ENCODE measurements around the gene LAX1. TPM values are rescaled to one million over a fixed set of nuclear protein-coding genes. Genes with fewer than 3 reads are reported as not detected.
A peak's percentile ranks its signal among the peaks of the same experiment; 100 is the strongest.
"Not testable (repeated sequence)": the region's sequence is repeated elsewhere in the genome, so short reads cannot be mapped to it uniquely, and the experiment has no call there.

Gene LAX1
- total and polyA plus RNA-seq, 4 experiments from 2014 or later = 5.5 to 41.2 (median 38.1) TPM

- Histone ChIP-seq H3K4me3 (ENCODE audit: low read length in 2 of 2) (no peak overlapping the region), H3K4me1 (ENCODE audit: insufficient read depth, low read length) (peaks cover 15% of the 10 kb centered on the region), H3K27ac (ENCODE audit: low read depth, low read length) (no peak overlapping the region), H3K9me3 (ENCODE audit: control insufficient read depth in 1 of 2, low read length in 2 of 2) (no peaks in the 10 kb centered on the region), H3K36me3 (ENCODE audit: insufficient read depth, low read length) (peaks cover 29% of the 10 kb centered on the region), H3K27me3 (ENCODE audit: insufficient read depth, low read length) (no peaks in the 10 kb centered on the region)
- peaks cover 0 to 3% (median 0%) of the 10 kb centered on the region in 8 donors for H3K9me3 Mint-ChIP-seq
- ChIA-PET POLR2A (ENCODE audit: partially characterized antibody) (interaction anchor here (0.9 to 5.8 kb wide), 2 partner anchors 22 to 33 kb away, joined by 3 to 69 read pairs; partner anchors contain the start of gene LAX1), CTCF (ENCODE audit: partially characterized antibody) (interaction anchor here (6.1 kb wide), 1 partner anchor 22 kb away, joined by 21 read pairs; the partner anchor contains the start of gene LAX1)
- peaks cover 50 to 56% of the 10 kb centered on the region in 2 donors for H3K36me3 Mint-ChIP-seq
- H3K4me3 Mint-ChIP-seq = no peak overlapping the region
- intact Hi-C loops (cut with micrococcal nuclease) = loop anchor here (10.0 kb wide), 1 partner anchor 52 kb away; the partner anchor contains the start of genes ZBED6 and ZC3H11A
- H3K27ac Mint-ChIP-seq = peak overlapping the region; percentile 48 to 89 (median 73)
- peaks cover 24 to 32% (median 28%) of the 10 kb centered on the region in 4 donors for H3K4me1 Mint-ChIP-seq
- H3K27me3 Mint-ChIP-seq = no peaks in the 10 kb centered on the region
- DNase-seq = no peak
Measured at GRCh38 chr1:203742436-203742835, 22.5 kb upstream of the LAX1 start.

- H3K4me1 ChIP-seq (ENCODE audit: insufficient read depth, low read length) = peaks cover 15% of the 10 kb centered on the region
- intact Hi-C loops (cut with micrococcal nuclease) = loop anchor here (10.0 kb wide), 1 partner anchor 52 kb away; the partner anchor contains the start of genes ZBED6 and ZC3H11A
- H3K36me3 ChIP-seq (ENCODE audit: insufficient read depth, low read length) = peaks cover 22% of the 10 kb centered on the region
- peaks cover 44 to 49% of the 10 kb centered on the region in 2 donors for H3K36me3 Mint-ChIP-seq
- peak overlapping the region; percentile 48 to 97 (median 94) for H3K27ac Mint-ChIP-seq
- H3K27me3 Mint-ChIP-seq = no peaks in the 10 kb centered on the region
- CTCF ChIA-PET (ENCODE audit: partially characterized antibody) = interaction anchor here (1.1 to 6.1 kb wide), 2 partner anchors 22 to 117 kb away, joined by 4 to 21 read pairs; partner anchors contain the start of genes ATP2B4 and LAX1
- DNase-seq = no peak
- peak overlapping the region in 1 of 8 donors; percentile 47 for H3K4me3 Mint-ChIP-seq
- no peak overlapping the region for H3K4me3 ChIP-seq (ENCODE audit: low read length in 2 of 2)
- H3K9me3 Mint-ChIP-seq = peaks cover 0 to 3% (median 0%) of the 10 kb centered on the region in 8 donors
- H3K27me3 ChIP-seq (ENCODE audit: insufficient read depth, low read length) = no peaks in the 10 kb centered on the region
- POLR2A ChIA-PET (ENCODE audit: partially characterized antibody) = interaction anchor here (0.9 to 5.8 kb wide), 3 partner anchors 13 to 32 kb away, joined by 3 to 69 read pairs (median 3); partner anchors contain the start of gene LAX1
- H3K27ac ChIP-seq (ENCODE audit: low read depth, low read length) = no peak overlapping the region
- H3K4me1 Mint-ChIP-seq = peaks cover 24 to 32% (median 28%) of the 10 kb centered on the region in 4 donors
- H3K9me3 ChIP-seq (ENCODE audit: control insufficient read depth in 1 of 2, low read length in 2 of 2) = no peaks in the 10 kb centered on the region
Measured at GRCh38 chr1:203743091-203743571, 21.9 kb upstream of the LAX1 start.

GRCh38 chr1:203744075-203744972, 20.7 kb upstream of the LAX1 start:
- peaks cover 33 to 37% of the 10 kb centered on the region in 2 donors for H3K36me3 Mint-ChIP-seq
- ChIA-PET POLR2A (ENCODE audit: partially characterized antibody) (interaction anchor here (0.6 to 5.8 kb wide), 7 partner anchors 12 to 118 kb away, joined by 3 to 69 read pairs (median 3); partner anchors contain the start of genes ATP2B4 and LAX1), CTCF (ENCODE audit: partially characterized antibody) (interaction anchor here (0.5 to 6.1 kb wide), 4 partner anchors 20 to 118 kb away, joined by 3 to 21 read pairs (median 6); partner anchors contain the start of genes ATP2B4 and LAX1)
- intact Hi-C loops (cut with micrococcal nuclease) = loop anchor here (1.0 to 10.0 kb wide), 2 partner anchors 21 to 50 kb away; partner anchors contain the start of genes LAX1, ZBED6 and ZC3H11A
- DNase-seq = peak; percentile 39 to 75 (median 58)
- H3K27me3 Mint-ChIP-seq = no peaks in the 10 kb centered on the region
- H3K4me3 Mint-ChIP-seq = peak overlapping the region; percentile 61 to 86 (median 74)
- peaks cover 24 to 32% (median 28%) of the 10 kb centered on the region in 4 donors for H3K4me1 Mint-ChIP-seq
- H3K27me3 ChIP-seq (ENCODE audit: insufficient read depth, low read length) = no peaks in the 10 kb centered on the region
- H3K4me1 ChIP-seq (ENCODE audit: insufficient read depth, low read length) = peaks cover 15% of the 10 kb centered on the region
- H3K27ac ChIP-seq (ENCODE audit: low read depth, low read length) = peak overlapping the region; percentile 50
- peak overlapping the region in 1 of 2 donors; percentile 41 for H3K4me3 ChIP-seq (ENCODE audit: low read length in 2 of 2)
- H3K9me3 ChIP-seq (ENCODE audit: control insufficient read depth in 1 of 2, low read length in 2 of 2) = no peaks in the 10 kb centered on the region
- H3K27ac Mint-ChIP-seq = peak overlapping the region; percentile 89 to 97 (median 95)
- peaks cover 10% of the 10 kb centered on the region for H3K36me3 ChIP-seq (ENCODE audit: insufficient read depth, low read length)
- peaks cover 0 to 3% (median 0%) of the 10 kb centered on the region in 8 donors for H3K9me3 Mint-ChIP-seq

- CTCF ChIA-PET (ENCODE audit: partially characterized antibody) = interaction anchor here (1.3 kb wide), 1 partner anchor 19 kb away, joined by 5 read pairs; the partner anchor contains the start of gene LAX1
- Histone ChIP-seq H3K27ac (ENCODE audit: low read depth, low read length) (no peak overlapping the region), H3K4me3 (ENCODE audit: low read length in 2 of 2) (no peak overlapping the region), H3K36me3 (ENCODE audit: insufficient read depth, low read length) (peaks cover 6% of the 10 kb centered on the region), H3K4me1 (ENCODE audit: insufficient read depth, low read length) (peaks cover 15% of the 10 kb centered on the region), H3K27me3 (ENCODE audit: insufficient read depth, low read length) (no peaks in the 10 kb centered on the region), H3K9me3 (ENCODE audit: control insufficient read depth in 1 of 2, low read length in 2 of 2) (no peaks in the 10 kb centered on the region)
- no peak overlapping the region for H3K4me3 Mint-ChIP-seq
- H3K36me3 Mint-ChIP-seq = peaks cover 18 to 20% of the 10 kb centered on the region in 2 donors
- no peaks in the 10 kb centered on the region for H3K27me3 Mint-ChIP-seq
- intact Hi-C loops (cut with micrococcal nuclease) = loop anchor here (10.0 kb wide), 1 partner anchor 49 kb away; the partner anchor contains the start of genes ZBED6 and ZC3H11A
- H3K9me3 Mint-ChIP-seq = peaks cover 0 to 2% (median 0%) of the 10 kb centered on the region in 8 donors
- no peak for DNase-seq
- H3K27ac Mint-ChIP-seq = peak overlapping the region in 3 of 7 donors; percentile 23 to 84 (median 63)
- peaks cover 25 to 37% (median 28%) of the 10 kb centered on the region in 4 donors for H3K4me1 Mint-ChIP-seq
- POLR2A ChIA-PET (ENCODE audit: partially characterized antibody) = interaction anchor here (0.6 to 2.6 kb wide), 4 partner anchors 10 to 26 kb away, joined by 3 to 14 read pairs (median 4); partner anchors contain the start of gene LAX1
Measured at GRCh38 chr1:203746281-203746680, 18.7 kb upstream of the LAX1 start.

GRCh38 chr1:203751051-203751450, 13.9 kb upstream of the LAX1 start:
- no peak for DNase-seq
- no peaks in the 10 kb centered on the region for H3K9me3 ChIP-seq (ENCODE audit: control insufficient read depth in 1 of 2, low read length in 2 of 2)
- H3K27me3 ChIP-seq (ENCODE audit: insufficient read depth, low read length) = no peaks in the 10 kb centered on the region
- no peaks in the 10 kb centered on the region for H3K36me3 ChIP-seq (ENCODE audit: insufficient read depth, low read length)
- POLR2A ChIA-PET (ENCODE audit: partially characterized antibody) = interaction anchor here (3.3 kb wide), 1 partner anchor 14 kb away, joined by 17 read pairs; the partner anchor contains the start of gene LAX1
- CTCF ChIA-PET (ENCODE audit: partially characterized antibody) = interaction anchor here (0.7 to 0.8 kb wide), 2 partner anchors 14 to 17 kb away, joined by 3 read pairs; partner anchors contain the start of gene LAX1
- no peak overlapping the region for H3K4me3 ChIP-seq (ENCODE audit: low read length in 2 of 2)
- no peak overlapping the region for H3K4me3 Mint-ChIP-seq
- no peaks in the 10 kb centered on the region for H3K27me3 Mint-ChIP-seq
- H3K4me1 ChIP-seq (ENCODE audit: insufficient read depth, low read length) = peaks cover 21% of the 10 kb centered on the region
- H3K27ac ChIP-seq (ENCODE audit: low read depth, low read length) = no peak overlapping the region
- intact Hi-C loops (cut with micrococcal nuclease) = no loop called here
- H3K9me3 Mint-ChIP-seq = peaks cover 0 to 2% (median 0%) of the 10 kb centered on the region in 8 donors
- H3K27ac Mint-ChIP-seq = no peak overlapping the region
- peaks cover 13 to 32% (median 22%) of the 10 kb centered on the region in 4 donors for H3K4me1 Mint-ChIP-seq
- H3K36me3 Mint-ChIP-seq = no peaks in the 10 kb centered on the region

- H3K36me3 ChIP-seq (ENCODE audit: insufficient read depth, low read length); H3K4me3 Mint-ChIP-seq; H3K9me3 Mint-ChIP-seq; DNase-seq; H3K9me3 ChIP-seq (ENCODE audit: control insufficient read depth in 1 of 2, low read length in 2 of 2); H3K27me3 ChIP-seq (ENCODE audit: insufficient read depth, low read length); intact Hi-C loops (cut with micrococcal nuclease); H3K4me3 ChIP-seq (ENCODE audit: low read length in 2 of 2); H3K27ac ChIP-seq (ENCODE audit: low read depth, low read length); H3K36me3 Mint-ChIP-seq; H3K27me3 Mint-ChIP-seq: not testable (repeated sequence)
- Mint-ChIP-seq H3K4me1 (peaks cover 17 to 37% (median 27%) of the 10 kb centered on the region in 4 donors), H3K27ac (peak overlapping the region in 2 of 7 donors; percentile 21 to 70)
- POLR2A ChIA-PET (ENCODE audit: partially characterized antibody) = interaction anchor here (4.8 kb wide), 1 partner anchor 13 kb away, joined by 24 read pairs; the partner anchor contains the start of gene LAX1
- CTCF ChIA-PET (ENCODE audit: partially characterized antibody) = interaction anchor here (0.7 to 1.6 kb wide), 2 partner anchors 13 to 17 kb away, joined by 3 to 6 read pairs; partner anchors contain the start of gene LAX1
- H3K4me1 ChIP-seq (ENCODE audit: insufficient read depth, low read length) = peaks cover 29% of the 10 kb centered on the region
Measured at GRCh38 chr1:203751618-203752361, 13.2 kb upstream of the LAX1 start.
